Stimulated activated CD4-positive, alpha-beta T cell treated with anti-CD3 and anti-CD28 coated beads, Interleukin-1b, Interleukin-23, amount 100 ng/mL, for 1 hour (primary cell): Measurements from ENCODE around the gene IRF9.

Experiments
- DNase-seq, 2 donors: peaks; one replicate each; pipeline ENCODE4 v3.0.0-alpha.2; 2020; ENCODE audit warnings: low read depth in 2 of 2

IRF9 gene

GRCh38 chr14:24147761-24148428 is 13.2 kb upstream of the IRF9 start:
- no peak for DNase-seq

- no peak for DNase-seq
Measured at GRCh38 chr14:24149302-24149969, 11.6 kb upstream of the IRF9 start.

DNA sequence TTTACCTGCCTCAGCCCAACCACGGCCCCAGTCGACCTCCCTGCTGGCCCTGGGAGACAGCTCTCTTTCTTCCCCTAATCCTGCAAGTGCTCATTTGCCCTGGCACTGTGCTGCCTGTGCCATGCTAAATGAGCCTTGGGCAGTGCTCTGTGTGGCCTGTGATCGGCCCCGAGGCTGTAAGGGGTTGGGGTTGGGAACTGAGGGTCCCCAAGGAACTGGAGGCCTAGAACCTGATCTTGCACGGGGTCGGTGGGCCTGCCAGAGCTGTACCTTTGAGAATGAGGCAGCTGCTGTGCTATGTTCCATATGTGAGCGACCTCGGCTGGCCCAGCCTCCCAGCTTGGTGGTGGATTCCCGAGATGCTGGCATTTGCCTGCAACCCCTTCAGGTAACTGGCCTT is 11.0 kb upstream of the IRF9 start:
- DNase-seq: no peak

DNA sequence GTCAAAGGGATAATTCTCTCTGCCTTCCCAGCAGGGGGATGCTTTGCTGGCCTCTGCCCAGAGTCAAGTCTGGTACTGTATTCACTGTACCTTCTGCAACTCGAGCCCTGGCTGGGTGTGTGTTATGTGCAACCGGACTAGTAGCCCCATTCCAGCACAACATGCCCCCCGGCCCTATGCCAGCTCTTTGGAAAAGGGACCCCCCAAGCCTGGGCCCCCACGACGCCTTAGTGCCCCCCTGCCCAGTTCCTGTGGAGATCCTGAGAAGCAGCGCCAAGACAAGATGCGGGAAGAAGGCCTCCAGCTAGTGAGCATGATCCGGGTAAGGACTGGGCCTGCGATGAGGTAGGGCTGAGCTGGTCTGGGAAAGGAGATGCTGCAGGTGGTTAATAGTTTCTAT is 10.5 kb upstream of the IRF9 start:
- no peak for DNase-seq

- no peak for DNase-seq
Measured at GRCh38 chr14:24150993-24151392, 10.1 kb upstream of the IRF9 start.

DNA sequence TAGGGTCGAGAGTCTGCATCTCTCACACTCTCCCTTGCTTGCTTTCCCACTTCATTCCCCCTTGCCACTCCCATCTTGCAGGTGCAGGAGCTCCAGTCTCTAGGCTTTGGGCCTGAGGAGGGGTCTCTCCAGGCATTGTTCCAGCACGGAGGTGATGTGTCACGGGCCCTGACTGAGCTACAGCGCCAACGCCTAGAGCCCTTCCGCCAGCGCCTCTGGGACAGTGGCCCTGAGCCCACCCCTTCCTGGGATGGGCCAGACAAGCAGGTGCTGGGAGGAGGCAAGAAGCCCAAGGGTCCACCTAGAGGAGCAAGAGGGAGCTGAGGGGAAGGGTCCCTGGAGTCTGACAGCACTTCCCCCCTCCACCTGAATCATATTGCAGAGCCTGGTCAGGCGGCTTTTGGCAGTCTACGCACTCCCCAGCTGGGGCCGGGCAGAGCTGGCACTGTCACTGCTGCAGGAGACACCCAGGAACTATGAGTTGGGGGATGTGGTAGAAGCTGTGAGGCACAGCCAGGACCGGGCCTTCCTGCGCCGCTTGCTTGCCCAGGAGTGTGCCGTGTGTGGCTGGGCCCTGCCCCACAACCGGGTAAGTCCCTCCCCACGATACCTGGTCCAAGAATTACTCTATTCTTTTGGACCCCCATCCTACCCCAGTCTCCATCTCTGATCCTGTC is 9.5 kb upstream of the IRF9 start:
- DNase-seq: no peak

DNA sequence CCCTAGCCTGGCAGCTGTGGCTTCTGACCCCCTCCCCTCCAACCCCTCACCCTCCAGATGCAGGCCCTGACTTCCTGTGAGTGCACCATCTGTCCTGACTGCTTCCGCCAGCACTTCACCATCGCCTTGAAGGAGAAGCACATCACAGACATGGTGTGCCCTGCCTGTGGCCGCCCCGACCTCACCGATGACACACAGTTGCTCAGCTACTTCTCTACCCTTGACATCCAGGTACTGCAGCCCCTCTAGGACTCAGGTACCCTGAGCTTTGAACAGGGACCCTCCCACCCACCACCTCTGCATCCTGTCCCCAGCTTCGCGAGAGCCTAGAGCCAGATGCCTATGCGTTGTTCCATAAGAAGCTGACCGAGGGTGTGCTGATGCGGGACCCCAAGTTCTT is 6.0 kb upstream of the IRF9 start:
- DNase-seq: no peak

- DNase-seq: no peak
Measured at GRCh38 chr14:24156840-24157239, 4.2 kb upstream of the IRF9 start.

- no peak for DNase-seq
Measured at GRCh38 chr14:24157331-24157730, 3.7 kb upstream of the IRF9 start.

- DNase-seq: no peak
Measured at GRCh38 chr14:24159777-24160498, 1.1 kb upstream of the IRF9 start.

- no peak for DNase-seq
Measured at GRCh38 chr14:24160499-24160849, 591 bp upstream of the IRF9 start.

- DNase-seq: no peak
Measured at GRCh38 chr14:24162093-24162492, 1.0 kb downstream of the IRF9 start.

GRCh38 chr14:24164518-24164991 is 3.5 kb downstream of the IRF9 start:
- DNase-seq: no peak

DNA sequence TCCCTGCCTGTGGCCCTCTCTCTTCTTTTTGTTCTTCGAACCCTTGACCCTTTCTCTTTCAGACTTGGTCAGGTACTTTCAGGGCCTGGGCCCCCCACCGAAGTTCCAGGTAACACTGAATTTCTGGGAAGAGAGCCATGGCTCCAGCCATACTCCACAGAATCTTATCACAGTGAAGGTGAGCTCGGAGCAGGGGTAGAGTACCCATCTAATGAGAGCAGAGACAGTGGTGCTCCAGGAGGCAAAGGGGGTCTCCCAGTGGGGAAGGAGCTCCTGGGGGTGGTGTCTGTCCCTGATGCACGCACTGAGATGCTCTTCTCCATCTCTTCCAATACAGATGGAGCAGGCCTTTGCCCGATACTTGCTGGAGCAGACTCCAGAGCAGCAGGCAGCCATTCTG is 4.7 kb downstream of the IRF9 start:
- DNase-seq: no peak

- DNase-seq: no peak
Measured at GRCh38 chr14:24167469-24168114, 6.5 kb downstream of the IRF9 start.

DNA sequence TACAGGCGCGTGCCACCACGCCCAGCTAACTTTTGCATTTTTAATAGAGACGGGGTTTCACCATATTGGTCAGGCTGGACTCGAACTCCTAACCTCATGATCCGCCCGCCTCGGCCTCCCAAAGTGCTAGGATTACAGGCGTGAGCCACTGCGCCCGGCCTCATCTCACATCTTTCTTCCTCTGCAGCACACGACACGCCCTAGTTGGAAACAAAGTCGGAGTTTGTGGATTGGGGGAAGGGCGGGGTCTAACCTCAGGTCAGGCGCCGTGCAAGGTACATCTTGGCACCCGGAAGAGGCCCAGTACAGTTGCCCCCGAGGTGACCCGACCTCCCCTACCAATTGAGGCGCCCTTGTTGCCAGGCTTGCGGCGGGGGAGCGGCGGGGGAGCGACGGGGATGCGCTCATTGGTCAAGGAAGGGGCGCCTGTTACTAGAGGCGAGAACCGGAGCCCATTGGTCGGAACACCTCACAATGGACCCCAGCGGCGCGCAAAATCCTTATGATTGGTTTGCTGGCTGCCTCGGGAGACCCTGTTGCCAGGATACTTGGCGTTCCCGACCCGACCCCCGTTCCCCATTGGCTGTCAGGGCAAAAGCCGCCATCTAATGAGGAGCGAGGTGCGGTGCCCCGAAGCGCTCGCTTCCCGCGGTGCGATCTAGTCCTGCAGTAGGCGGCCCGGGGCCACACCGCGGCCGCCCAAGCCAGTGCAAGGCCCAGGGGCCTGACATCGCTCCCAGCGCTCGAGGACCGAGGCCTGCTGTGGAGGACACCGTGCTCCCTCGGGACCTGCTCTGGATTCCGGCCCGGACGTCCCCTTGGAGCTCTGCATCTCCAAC is 10.6 kb downstream of the IRF9 start, which contains the start of gene REC8:
REC8 (plus strand) TSS at position 659 of the 839 bp plus-strand sequence. CDS start 473 bp downstream, outside the sequence.
- DNase-seq: peak in 1 of 2 donors; percentile 38

- no peak for DNase-seq
Measured at GRCh38 chr14:24172261-24172860, 11.3 kb downstream of the IRF9 start.

GRCh38 chr14:24172871-24173281 is 11.8 kb downstream of the IRF9 start:
- DNase-seq: no peak

- no peak for DNase-seq
Measured at GRCh38 chr14:24176599-24176998, 15.5 kb downstream of the IRF9 start.

DNA sequence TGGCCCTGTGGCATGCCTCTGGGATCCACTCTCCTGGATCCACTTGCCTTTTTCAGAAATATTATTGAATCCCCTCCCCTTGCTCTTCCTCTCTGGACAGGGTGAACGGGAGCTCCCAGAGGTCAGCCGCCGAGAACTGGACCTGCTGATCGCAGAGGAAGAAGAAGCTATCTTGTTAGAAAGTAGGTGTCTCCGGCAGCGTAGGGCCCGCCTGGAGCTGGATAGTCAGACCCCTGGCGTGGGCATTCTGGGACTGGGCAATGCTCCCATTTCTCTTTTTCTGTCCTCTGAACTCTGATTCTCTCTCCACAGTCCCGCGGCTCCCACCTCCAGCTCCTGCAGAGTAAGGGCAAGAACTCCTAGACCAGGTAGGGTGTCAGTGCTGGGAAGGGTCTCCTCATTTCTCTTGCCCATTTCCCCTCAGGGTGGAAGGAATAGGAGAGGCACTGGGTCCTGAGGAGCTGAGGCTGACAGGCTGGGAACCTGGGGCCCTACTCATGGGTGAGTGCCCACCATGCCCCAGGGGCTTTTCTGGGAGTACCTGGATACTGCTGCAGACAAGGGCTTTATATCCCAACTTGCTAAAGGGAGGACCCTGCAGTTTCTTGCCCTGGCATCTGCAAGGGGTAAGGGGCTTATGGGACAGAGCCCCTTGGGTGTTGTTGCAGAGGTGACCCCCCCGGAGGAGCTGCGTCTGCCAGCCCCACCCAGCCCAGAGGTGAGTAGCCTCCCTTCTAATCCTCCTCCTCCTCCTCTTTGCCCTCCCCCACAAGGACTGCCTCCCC is 16.2 kb downstream of the IRF9 start:
- no peak for DNase-seq
